SU-DHL-6 (cell line): ENCODE results near the gene FN3KRP.

Source experiments
- EZH2phosphoT487 ChIP-seq: fragments of 200-600 bp; sonication (generic), shearing (Covaris generic); conservative IDR thresholded peaks from 2 replicates; pipeline ENCODE4 v1.6.1; 2018; ENCODE audit warnings: mild to moderate bottlenecking, antibody characterized with exemption, low read length, moderate library complexity, mixed read lengths
- TF ChIP-seq, protein P1 (sequence below): fragments of 200-600 bp; sonication (generic); IDR thresholded peaks from one replicate; pipeline ENCODE4 v1.5.1; 2017; ENCODE audit warnings: antibody characterized with exemption, mild to moderate bottlenecking, low read length, moderate library complexity; ENCODE audit not compliant: insufficient read depth, poor library complexity, severe bottlenecking

GRCh38 chr17:82713071-82713723 is 3.3 kb upstream of the FN3KRP start:
- TF ChIP-seq, protein P1, sequence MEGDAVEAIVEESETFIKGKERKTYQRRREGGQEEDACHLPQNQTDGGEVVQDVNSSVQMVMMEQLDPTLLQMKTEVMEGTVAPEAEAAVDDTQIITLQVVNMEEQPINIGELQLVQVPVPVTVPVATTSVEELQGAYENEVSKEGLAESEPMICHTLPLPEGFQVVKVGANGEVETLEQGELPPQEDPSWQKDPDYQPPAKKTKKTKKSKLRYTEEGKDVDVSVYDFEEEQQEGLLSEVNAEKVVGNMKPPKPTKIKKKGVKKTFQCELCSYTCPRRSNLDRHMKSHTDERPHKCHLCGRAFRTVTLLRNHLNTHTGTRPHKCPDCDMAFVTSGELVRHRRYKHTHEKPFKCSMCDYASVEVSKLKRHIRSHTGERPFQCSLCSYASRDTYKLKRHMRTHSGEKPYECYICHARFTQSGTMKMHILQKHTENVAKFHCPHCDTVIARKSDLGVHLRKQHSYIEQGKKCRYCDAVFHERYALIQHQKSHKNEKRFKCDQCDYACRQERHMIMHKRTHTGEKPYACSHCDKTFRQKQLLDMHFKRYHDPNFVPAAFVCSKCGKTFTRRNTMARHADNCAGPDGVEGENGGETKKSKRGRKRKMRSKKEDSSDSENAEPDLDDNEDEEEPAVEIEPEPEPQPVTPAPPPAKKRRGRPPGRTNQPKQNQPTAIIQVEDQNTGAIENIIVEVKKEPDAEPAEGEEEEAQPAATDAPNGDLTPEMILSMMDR: no peak
- TF ChIP-seq EZH2phosphoT487: no peak
